SK-N-SH (cell line): Measurements from ENCODE around the gene CYTH4. TPM values are rescaled to one million over a fixed set of nuclear protein-coding genes. Genes with fewer than 3 reads are reported as not detected.

Experiments
- CTCF ChIA-PET: fragments of 300-600, 350-600 bp; formaldehyde crosslinking; extraction: SDS; loops from one replicate; lab custom pipeline; 2021; lab: Yijun Ruan, JAX
- POLR2A ChIA-PET: fragments of 350-600 bp; sonication (Branson Sonifier 250); formaldehyde crosslinking; extraction: SDS; loops from one replicate; lab custom pipeline; 2020; ENCODE audit warnings: antibody characterized with exemption, inconsistent platforms; lab: Yijun Ruan, JAX
- DNase-seq: peaks from one replicate; pipeline ENCODE4 v3.0.0; 2012
- H2AFZ ChIP-seq: fragments of 200-600 bp; sonication (generic); 2 replicates; pipeline ENCODE4 v1.8.1; 2016; ENCODE audit warnings: antibody characterized with exemption, mild to moderate bottlenecking, low read depth
- H3F3A ChIP-seq: fragments of 200-600 bp; sonication (generic); replicated peaks from 2 replicates; pipeline ENCODE3; 2016; ENCODE audit warnings: antibody characterized with exemption, mild to moderate bottlenecking; ENCODE audit not compliant: insufficient read depth
- H3K27ac ChIP-seq, 2 experiments: fragments of 200-500 bp in 1 of 2; fragments of 200-600 bp in 1 of 2; sonication (Bioruptor generic) in 1 of 2; sonication (generic), shearing (Covaris generic) in 1 of 2; 2 replicates each; pipeline versions ENCODE4 v1.5.1 to v1.6.1; 2014 to 2016; ENCODE audit warnings: low read depth in 2 of 2, inconsistent platforms in 1 of 2, low read length in 1 of 2, mild to moderate bottlenecking in 1 of 2, mixed read lengths in 1 of 2
- H3K27me3 ChIP-seq: fragments of 200-600 bp; sonication (generic), shearing (Covaris generic); 2 replicates; pipeline ENCODE4 v1.6.1; 2016; ENCODE audit warnings: mixed run types; ENCODE audit not compliant: insufficient read depth
- H3K36me3 ChIP-seq, 2 experiments: fragments of 200-500 bp in 1 of 2; fragments of 200-600 bp in 1 of 2; sonication (Bioruptor generic) in 1 of 2; sonication (generic) in 1 of 2; replicated peaks in 1 of 2; 2 replicates each; pipeline versions ENCODE3 to v1.5.1; 2014 to 2016; ENCODE audit warnings: low read length in 1 of 2, mild to moderate bottlenecking in 1 of 2; ENCODE audit not compliant: insufficient read depth in 2 of 2, control insufficient read depth in 1 of 2
- H3K4me1 ChIP-seq, 2 experiments: fragments of 200-500 bp in 1 of 2; fragments of 200-600 bp in 1 of 2; sonication (Bioruptor generic) in 1 of 2; sonication (generic), shearing (Covaris generic) in 1 of 2; 2 replicates each; pipeline versions ENCODE4 v1.5.1 to v1.6.1; 2014 to 2016; ENCODE audit warnings: low read depth in 1 of 2, low read length in 1 of 2, mixed run types in 1 of 2; ENCODE audit not compliant: insufficient read depth in 2 of 2, control insufficient read depth in 1 of 2
- H3K4me2 ChIP-seq: fragments of 200-600 bp; sonication (generic), shearing (Covaris generic); 2 replicates; pipeline ENCODE4 v1.6.1; 2017; ENCODE audit warnings: mixed run types
- H3K4me3 ChIP-seq, 2 experiments: fragments of 200-500 bp in 1 of 2; fragments of 200-600 bp in 1 of 2; sonication (Bioruptor generic) in 1 of 2; sonication (generic), shearing (Covaris generic) in 1 of 2; 2 replicates each; pipeline versions ENCODE4 v1.5.1 to v1.8.1; 2014 to 2016; ENCODE audit warnings: low read depth in 2 of 2, inconsistent platforms in 1 of 2, low read length in 1 of 2, mild to moderate bottlenecking in 1 of 2, mixed read lengths in 1 of 2, moderate library complexity in 1 of 2
- H3K79me2 ChIP-seq: fragments of 200-600 bp; sonication (generic); 2 replicates; pipeline ENCODE4 v1.8.1; 2017; ENCODE audit warnings: mild to moderate bottlenecking; ENCODE audit not compliant: insufficient read depth
- H3K9ac ChIP-seq: fragments of 200-600 bp; sonication (generic); 2 replicates; pipeline ENCODE4 v1.6.1; 2017; ENCODE audit warnings: mixed run types
- H3K9me2 ChIP-seq: fragments of 200-600 bp; sonication (generic); 2 replicates; pipeline ENCODE4 v1.6.1; 2017; ENCODE audit warnings: mixed run types
- H3K9me3 ChIP-seq: fragments of 200-600 bp; sonication (generic); 2 replicates; pipeline ENCODE4 v1.6.1; 2017; ENCODE audit warnings: mixed run types, mild to moderate bottlenecking, moderate library complexity
- H4K20me1 ChIP-seq: fragments of 200-600 bp; sonication (generic); 2 replicates; pipeline ENCODE4 v1.6.1; 2017; ENCODE audit warnings: mild to moderate bottlenecking, mixed run types; ENCODE audit not compliant: insufficient read depth
- CHD2 ChIP-seq: fragments of 150-350 bp; IDR thresholded peaks from 2 replicates; pipeline ENCODE4 v1.6.1; 2018; ENCODE audit warnings: low read length; ENCODE audit not compliant: partially characterized antibody
- CTCF ChIP-seq: fragments of 200-600 bp; sonication (generic); IDR thresholded peaks from 2 replicates; pipeline ENCODE4 v1.6.1; 2017; ENCODE audit warnings: antibody characterized with exemption, mild to moderate bottlenecking, moderate library complexity
- ELF1 ChIP-seq: IDR thresholded peaks from 2 replicates; pipeline ENCODE4 v1.4.0; 2012
- EP300 ChIP-seq, 2 experiments: IDR thresholded peaks; 2 replicates each; pipeline versions ENCODE4 v1.4.0 to v1.6.1; 2012; ENCODE audit warnings: borderline replicate concordance in 1 of 2, low read depth in 1 of 2, low read length in 1 of 2
- EZH2phosphoT487 ChIP-seq: fragments of 200-600 bp; sonication (generic); IDR thresholded peaks from 2 replicates; pipeline ENCODE4 v1.6.1; 2017; ENCODE audit warnings: low read depth, mixed run types, mild to moderate bottlenecking, antibody characterized with exemption, moderate library complexity, borderline replicate concordance
- FOSL2 ChIP-seq: IDR thresholded peaks from 2 replicates; pipeline ENCODE4 v1.4.0; 2012; ENCODE audit warnings: low read depth, mild to moderate bottlenecking, moderate library complexity, borderline replicate concordance
- FOXM1 ChIP-seq: IDR thresholded peaks from 2 replicates; pipeline ENCODE4 v1.4.0; 2012; ENCODE audit warnings: low read depth, mild to moderate bottlenecking
- GABPA ChIP-seq: IDR thresholded peaks from 2 replicates; pipeline ENCODE4 v1.4.0; 2012; ENCODE audit warnings: low read depth, mild to moderate bottlenecking
- IRF3 ChIP-seq: fragments of 150-350 bp; IDR thresholded peaks from 2 replicates; pipeline ENCODE4 v1.6.1; 2016; ENCODE audit warnings: mild to moderate bottlenecking, low read depth, low read length
- MAX ChIP-seq: IDR thresholded peaks from 2 replicates; pipeline ENCODE4 v1.4.0; 2012; ENCODE audit warnings: low read depth
- NFIC ChIP-seq: IDR thresholded peaks from 2 replicates; pipeline ENCODE4 v1.4.0; 2012; ENCODE audit warnings: borderline replicate concordance
- PBX3 ChIP-seq: IDR thresholded peaks from 2 replicates; pipeline ENCODE4; 2012
- RFX5 ChIP-seq: IDR thresholded peaks from 2 replicates; pipeline ENCODE4 v1.6.1; 2012; ENCODE audit warnings: mild to moderate bottlenecking, improper control_type of control experiment, low read length
- RXRA ChIP-seq: IDR thresholded peaks from 2 replicates; pipeline ENCODE4 v1.4.0; 2012; ENCODE audit warnings: low read depth, mild to moderate bottlenecking, borderline replicate concordance
- SIN3A ChIP-seq: IDR thresholded peaks from 2 replicates; pipeline ENCODE4 v1.6.1; 2012; ENCODE audit warnings: low read depth, mild to moderate bottlenecking, low read length, moderate library complexity, borderline replicate concordance
- TAF1 ChIP-seq: IDR thresholded peaks from 2 replicates; pipeline ENCODE4 v1.6.1; 2012; ENCODE audit warnings: low read depth, mild to moderate bottlenecking, low read length, moderate library complexity, borderline replicate concordance
- TCF12 ChIP-seq: IDR thresholded peaks from 2 replicates; pipeline ENCODE4 v1.4.0; 2012
- TEAD4 ChIP-seq: IDR thresholded peaks from 2 replicates; pipeline ENCODE4 v1.4.0; 2012; ENCODE audit warnings: mild to moderate bottlenecking, borderline replicate concordance; ENCODE audit not compliant: insufficient read depth
- YY1 ChIP-seq: IDR thresholded peaks from 2 replicates; pipeline ENCODE4 v1.4.0; 2012; ENCODE audit warnings: low read depth, mild to moderate bottlenecking
- WGBS: methylation state at CpG from one replicate; pipeline ENCODE4 v1.1.6; 2017; ENCODE audit warnings: low lambda C conversion rate; 5-methylcytosine and 5-hydroxymethylcytosine counted together
- polyA plus RNA-seq, 3 experiments: library from polyadenylated mRNA; depleted of rRNA; stranded (reverse); fragments of >200 nt; gene quantifications; 2 replicates each; pipeline ENCODE4 v1.2.3, GENCODE V29; 2012
- TF ChIP-seq, protein P1 (sequence below): IDR thresholded peaks from 2 replicates; pipeline ENCODE4 v1.4.0; 2012; ENCODE audit warnings: low read depth, borderline replicate concordance
- TF ChIP-seq, protein P2 (sequence below): fragments of 150-350 bp; IDR thresholded peaks from 2 replicates; pipeline ENCODE4 v1.6.1; 2017; ENCODE audit warnings: antibody characterized with exemption, low read length, low read depth, borderline replicate concordance

The CYTH4 gene
- polyA plus RNA-seq, 1 of the 3 experiments (the other 2 are of a cell fraction) = 0.07 TPM

DNA sequence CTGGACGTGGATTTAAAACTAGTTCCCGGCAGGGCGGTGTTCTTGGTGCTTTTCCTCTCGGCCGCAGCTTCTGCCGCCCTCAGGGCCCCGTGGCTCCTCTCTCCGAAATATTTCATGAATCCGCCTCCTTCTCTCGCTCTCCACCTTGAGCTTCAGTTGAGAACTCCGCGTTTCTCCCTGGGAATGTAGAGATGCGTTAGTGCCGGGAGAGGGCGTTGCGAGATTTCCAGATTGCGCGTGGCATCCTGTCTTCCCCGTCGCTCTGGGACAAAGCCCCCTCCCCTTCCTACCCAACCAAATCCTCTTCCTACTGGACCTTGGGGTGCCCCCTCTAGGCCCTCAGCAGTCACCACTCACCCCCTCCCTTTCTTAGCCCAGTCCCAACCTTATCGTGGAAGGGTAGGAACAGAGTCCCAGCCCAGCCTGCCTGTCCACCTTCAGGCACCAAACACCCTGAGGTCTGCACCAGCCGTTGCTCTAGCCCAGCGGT is 22.7 kb upstream of the CYTH4 start (continued):
- peak; percentile 79 for TF ChIP-seq CHD2
- TF ChIP-seq ELF1 = no peak
- TF ChIP-seq, all 33 proteins: peak for 6

- H3K79me2 ChIP-seq = no peaks in the 10 kb centered on the region
- CTCF ChIA-PET = interaction anchor here (0.6 to 4.8 kb wide), 42 partner anchors 10 to 713 kb away, joined by 3 to 124 read pairs (median 4); partner anchors contain the start of genes CYTH4, LGALS1 and RAC2
- H3K36me3 ChIP-seq = no peaks in the 10 kb centered on the region
- no peak overlapping the region for H3K4me3 ChIP-seq
- POLR2A ChIA-PET = no interaction called here
- H3K27ac ChIP-seq = no peak overlapping the region
- H2AFZ ChIP-seq = 0 out of 2 replicates have a peak overlapping the region, but pooled peaks have one; percentile 5
- H3K9me2 ChIP-seq = no peaks in the 10 kb centered on the region
- H3K9ac ChIP-seq = no peak overlapping the region
- H3K4me1 ChIP-seq = peaks cover 3 to 6% of the 10 kb centered on the region in 2 experiments; a peak in 3 of 4 replicates
- 73% methylated on average over 15 of the region's 15 CpGs for WGBS
- no peaks in the 10 kb centered on the region for H3K27me3 ChIP-seq
- H3K9me3 ChIP-seq = no peaks in the 10 kb centered on the region
- TF ChIP-seq YY1 (no peak), TEAD4 (no peak), CTCF (no peak), TCF12 (no peak), FOXM1 (no peak), PBX3 (no peak), EZH2phosphoT487 (no peak), MAX (no peak), TAF1 (no peak), RFX5 (no peak), IRF3 (no peak), FOSL2 (no peak), SIN3A (no peak), NFIC (no peak), EP300 (IDR thresholded peaks at IDR 0.05; ENCODE audit: borderline replicate concordance in 1 of 2, low read depth in 1 of 2, low read length in 1 of 2) (no peak), GABPA (no peak), RXRA (no peak), ELF1 (no peak)
- TF ChIP-seq, protein P1, sequence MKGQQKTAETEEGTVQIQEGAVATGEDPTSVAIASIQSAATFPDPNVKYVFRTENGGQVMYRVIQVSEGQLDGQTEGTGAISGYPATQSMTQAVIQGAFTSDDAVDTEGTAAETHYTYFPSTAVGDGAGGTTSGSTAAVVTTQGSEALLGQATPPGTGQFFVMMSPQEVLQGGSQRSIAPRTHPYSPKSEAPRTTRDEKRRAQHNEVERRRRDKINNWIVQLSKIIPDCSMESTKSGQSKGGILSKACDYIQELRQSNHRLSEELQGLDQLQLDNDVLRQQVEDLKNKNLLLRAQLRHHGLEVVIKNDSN = no peak
- TF ChIP-seq, protein P2, sequence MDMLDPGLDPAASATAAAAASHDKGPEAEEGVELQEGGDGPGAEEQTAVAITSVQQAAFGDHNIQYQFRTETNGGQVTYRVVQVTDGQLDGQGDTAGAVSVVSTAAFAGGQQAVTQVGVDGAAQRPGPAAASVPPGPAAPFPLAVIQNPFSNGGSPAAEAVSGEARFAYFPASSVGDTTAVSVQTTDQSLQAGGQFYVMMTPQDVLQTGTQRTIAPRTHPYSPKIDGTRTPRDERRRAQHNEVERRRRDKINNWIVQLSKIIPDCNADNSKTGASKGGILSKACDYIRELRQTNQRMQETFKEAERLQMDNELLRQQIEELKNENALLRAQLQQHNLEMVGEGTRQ = no peak
- no peaks in the 10 kb centered on the region for H4K20me1 ChIP-seq
- no peak overlapping the region for H3K4me2 ChIP-seq
- peaks cover 4% of the 10 kb centered on the region for H3F3A ChIP-seq
- no peak for DNase-seq
Observed at GRCh38 chr22:37260155-37260795, 22.0 kb upstream of the CYTH4 start.
